Endodermal cell (in vitro differentiated cells): ENCODE results near the gene LAMP1. TPM values are rescaled to one million over a fixed set of nuclear protein-coding genes. Genes with fewer than 3 reads are reported as not detected.
A peak's percentile ranks its signal among the peaks of the same experiment; 100 is the strongest.

Source experiments
- DNase-seq: peaks from one replicate; pipeline ENCODE4 v3.0.0-alpha.2; 2017
- H3K27ac ChIP-seq: 2 replicates; pipeline ENCODE4 v1.5.1; 2013; ENCODE audit warnings: mild to moderate bottlenecking, low read depth, low read length, moderate library complexity
- H3K27me3 ChIP-seq: 2 replicates; pipeline ENCODE4 v1.6.1; 2013; ENCODE audit warnings: mild to moderate bottlenecking, low read length, moderate library complexity; ENCODE audit not compliant: insufficient read depth, control insufficient read depth, poor library complexity, severe bottlenecking
- H3K36me3 ChIP-seq: 2 replicates; pipeline ENCODE4 v1.7.0; 2013; ENCODE audit warnings: mild to moderate bottlenecking, low read length, moderate library complexity; ENCODE audit not compliant: control insufficient read depth, insufficient read depth
- H3K4me1 ChIP-seq: one replicate; pipeline ENCODE4 v1.7.0; 2013; ENCODE audit warnings: low read length; ENCODE audit not compliant: control insufficient read depth, insufficient read depth
- H3K4me3 ChIP-seq: 2 replicates; pipeline ENCODE4 v1.5.1; 2013; ENCODE audit warnings: mild to moderate bottlenecking, low read length, moderate library complexity
- H3K9ac ChIP-seq: 2 replicates; pipeline ENCODE4 v1.6.1; 2013; ENCODE audit warnings: mild to moderate bottlenecking, low read length, moderate library complexity; ENCODE audit not compliant: poor library complexity, severe bottlenecking; ENCODE audit errors: extremely low read depth
- H3K9me3 ChIP-seq: 2 replicates; pipeline ENCODE4 v1.6.1; 2013; ENCODE audit warnings: mild to moderate bottlenecking, low read length, moderate library complexity; ENCODE audit not compliant: control insufficient read depth
- H3K27ac Mint-ChIP-seq: 2 replicates; pipeline ENCODE4 v1.8.0; 2020; ENCODE audit warnings: mixed read lengths
- H3K27me3 Mint-ChIP-seq: 2 replicates; pipeline ENCODE4 v1.8.0; 2021; ENCODE audit warnings: mild to moderate bottlenecking, mixed read lengths; ENCODE audit not compliant: insufficient read depth
- H3K36me3 Mint-ChIP-seq: 2 replicates; pipeline ENCODE4 v1.8.0; 2020; ENCODE audit warnings: low read depth, mixed read lengths
- H3K4me1 Mint-ChIP-seq: 2 replicates; pipeline ENCODE4 v1.8.0; 2020; ENCODE audit warnings: mixed read lengths
- H3K4me3 Mint-ChIP-seq: 2 replicates; pipeline ENCODE4 v1.8.0; 2020; ENCODE audit warnings: mild to moderate bottlenecking, moderate library complexity, mixed read lengths
- H3K9me3 Mint-ChIP-seq: 2 replicates; pipeline ENCODE4 v1.8.0; 2020; ENCODE audit warnings: mild to moderate bottlenecking, mixed read lengths
- CTCF ChIP-seq: fragments of 200-600 bp; sonication (generic); conservative IDR thresholded peaks from 2 replicates; pipeline ENCODE4 v1.5.0; 2021; ENCODE audit warnings: antibody characterized with exemption, mild to moderate bottlenecking
- WGBS, 2 experiments: methylation state at CpG; one replicate each; pipeline versions ENCODE4 v1.1.5 to v1.1.7; 2013; ENCODE audit warnings: missing lambda C conversion rate in 2 of 2, mixed read lengths in 1 of 2; ENCODE audit not compliant: insufficient coverage in 1 of 2, insufficient read length in 1 of 2; 5-methylcytosine and 5-hydroxymethylcytosine counted together
- total RNA-seq, 2 donors: library from RNA; stranded (reverse); fragmentation: NEBNext Ultra II Directional in 1 of 2; extraction: Animal tissue kit (Norgen Biotek cat#: 25700) in 1 of 2; gene quantifications; 2 replicates in 1 of 2; 3 replicates in 1 of 2; pipeline ENCODE4 v1.2.1, GENCODE V29; 2021

LAMP1 gene
- total RNA-seq, 2 donors from 2014 or later = 153 to 160 TPM

GRCh38 chr13:113365583-113365970, 68.5 kb downstream of the LAMP1 start:
- H3K4me1 Mint-ChIP-seq = peaks cover 4% of the 10 kb centered on the region
- 95 to 96% methylated on average over 11 to 22 of the region's 22 CpGs for WGBS, 2 experiments
- H3K36me3 Mint-ChIP-seq = peaks cover under 1% of the 10 kb centered on the region
- TF ChIP-seq CTCF = no peak
- H3K27me3 Mint-ChIP-seq = no peaks in the 10 kb centered on the region
- H3K4me3 ChIP-seq = no peak overlapping the region
- H3K9me3 Mint-ChIP-seq = no peaks in the 10 kb centered on the region
- H3K9ac ChIP-seq = no peak overlapping the region
- H3K27ac Mint-ChIP-seq = no peak overlapping the region
- no peaks in the 10 kb centered on the region for H3K4me1 ChIP-seq
- H3K27me3 ChIP-seq = no peaks in the 10 kb centered on the region
- no peak for DNase-seq
- no peak overlapping the region for H3K27ac ChIP-seq
- H3K36me3 ChIP-seq = no peaks in the 10 kb centered on the region
- H3K4me3 Mint-ChIP-seq = peak overlapping the region; percentile 24
- no peaks in the 10 kb centered on the region for H3K9me3 ChIP-seq

- Histone ChIP-seq H3K9me3 (no peaks in the 10 kb centered on the region), H3K27me3 (no peaks in the 10 kb centered on the region), H3K9ac (no peak overlapping the region), H3K36me3 (no peaks in the 10 kb centered on the region), H3K27ac (no peak overlapping the region), H3K4me1 (no peaks in the 10 kb centered on the region), H3K4me3 (no peak overlapping the region)
- no peak for DNase-seq
- Mint-ChIP-seq H3K4me3 (peak overlapping the region; percentile 24), H3K36me3 (no peaks in the 10 kb centered on the region), H3K4me1 (peaks cover 4% of the 10 kb centered on the region), H3K27ac (no peak overlapping the region), H3K27me3 (no peaks in the 10 kb centered on the region), H3K9me3 (no peaks in the 10 kb centered on the region)
- no peak for TF ChIP-seq CTCF
- WGBS, 2 experiments = 93% methylated on average over 9 of the region's 9 CpGs; no CpG with 5 or more reads in 1 of the 2 experiments
Measured at GRCh38 chr13:113365971-113366588, 69.0 kb downstream of the LAMP1 start.

GRCh38 chr13:113367020-113367560, 70.1 kb downstream of the LAMP1 start:
- Mint-ChIP-seq H3K27ac (no peak overlapping the region), H3K27me3 (no peaks in the 10 kb centered on the region), H3K4me1 (peaks cover 4% of the 10 kb centered on the region), H3K4me3 (no peak overlapping the region), H3K9me3 (peaks cover 1% of the 10 kb centered on the region), H3K36me3 (no peaks in the 10 kb centered on the region)
- Histone ChIP-seq H3K9ac (no peak overlapping the region), H3K36me3 (no peaks in the 10 kb centered on the region), H3K4me3 (no peak overlapping the region), H3K9me3 (no peaks in the 10 kb centered on the region), H3K27me3 (no peaks in the 10 kb centered on the region), H3K27ac (no peak overlapping the region), H3K4me1 (no peaks in the 10 kb centered on the region)
- 90 to 96% methylated on average over 10 to 15 of the region's 15 CpGs for WGBS, 2 experiments
- TF ChIP-seq CTCF = no peak
- no peak for DNase-seq
